ENCODE results near the gene SFT2D1. TPM values are rescaled to one million over a fixed set of nuclear protein-coding genes. Genes with fewer than 3 reads are reported as not detected.
A peak's percentile ranks its signal among the peaks of the same experiment; 100 is the strongest.

SFT2D1 gene
- total and polyA plus RNA-seq, 9 of the 15 experiments (the other 6 are each of a cell fraction or from before 2014, with no cell fraction given): 54.4 to 140 (median 74.6) TPM

GRCh38 chr6:166382500-166382932 is 40.2 kb upstream of the SFT2D1 start (continued):
- peak; percentile 89 for TF ChIP-seq ZBTB7A (IDR thresholded peaks at IDR 0.05; ENCODE audit: borderline replicate concordance, control insufficient read depth, low read depth, low read length)
- TF ChIP-seq PHF21A (IDR thresholded peaks at IDR 0.05; ENCODE audit: borderline replicate concordance, low read depth): 0 out of 2 replicates have a peak, but pooled peaks have one; percentile 9
- TF ChIP-seq TGIF2 (CRISPR knock-in tag; IDR thresholded peaks at IDR 0.05): peak; percentile 41; the same call in 1 of the 2 replicates
- no peak for TF ChIP-seq ZNF316 (IDR thresholded peaks at IDR 0.05)
- TF ChIP-seq PCBP1 (IDR thresholded peaks at IDR 0.05; ENCODE audit: low read depth, low read length, poor library complexity, severe bottlenecking): no peak
- 0 out of 2 replicates have a peak, but pooled peaks have one; percentile 69 for TF ChIP-seq RBM14 (IDR thresholded peaks at IDR 0.05; ENCODE audit: borderline replicate concordance, insufficient read depth, low read depth, low read length)
- TF ChIP-seq BRCA1 (IDR thresholded peaks at IDR 0.05): no peak
- 0 out of 2 replicates have a peak, but pooled peaks have one; percentile 61 for TF ChIP-seq BRCA1 (CRISPR knock-in tag; IDR thresholded peaks at IDR 0.05)
- no peak for TF ChIP-seq FUS (optimal IDR thresholded peaks at IDR 0.05; ENCODE audit: low read depth, low read length)
- no peak for TF ChIP-seq RFX7 (CRISPR knock-in tag; IDR thresholded peaks at IDR 0.05)
- peak; percentile 45; the same call in 1 of the 2 replicates for TF ChIP-seq ZNF12 (CRISPR knock-in tag; IDR thresholded peaks at IDR 0.05)
- no peak for TF ChIP-seq NR2F6 (CRISPR knock-in tag; IDR thresholded peaks at IDR 0.05)
- TF ChIP-seq PML (IDR thresholded peaks at IDR 0.05; ENCODE audit: low read length): peak; percentile 13; the same call in 1 of the 2 replicates
- TF ChIP-seq, protein P1, sequence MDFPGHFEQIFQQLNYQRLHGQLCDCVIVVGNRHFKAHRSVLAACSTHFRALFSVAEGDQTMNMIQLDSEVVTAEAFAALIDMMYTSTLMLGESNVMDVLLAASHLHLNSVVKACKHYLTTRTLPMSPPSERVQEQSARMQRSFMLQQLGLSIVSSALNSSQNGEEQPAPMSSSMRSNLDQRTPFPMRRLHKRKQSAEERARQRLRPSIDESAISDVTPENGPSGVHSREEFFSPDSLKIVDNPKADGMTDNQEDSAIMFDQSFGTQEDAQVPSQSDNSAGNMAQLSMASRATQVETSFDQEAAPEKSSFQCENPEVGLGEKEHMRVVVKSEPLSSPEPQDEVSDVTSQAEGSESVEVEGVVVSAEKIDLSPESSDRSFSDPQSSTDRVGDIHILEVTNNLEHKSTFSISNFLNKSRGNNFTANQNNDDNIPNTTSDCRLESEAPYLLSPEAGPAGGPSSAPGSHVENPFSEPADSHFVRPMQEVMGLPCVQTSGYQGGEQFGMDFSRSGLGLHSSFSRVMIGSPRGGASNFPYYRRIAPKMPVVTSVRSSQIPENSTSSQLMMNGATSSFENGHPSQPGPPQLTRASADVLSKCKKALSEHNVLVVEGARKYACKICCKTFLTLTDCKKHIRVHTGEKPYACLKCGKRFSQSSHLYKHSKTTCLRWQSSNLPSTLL (IDR thresholded peaks at IDR 0.05): peak; percentile 60; the same call in 1 of the 2 replicates
- TF ChIP-seq SUPT5H (IDR thresholded peaks at IDR 0.05): peak; percentile 83
- peak; percentile 59 for TF ChIP-seq GATAD2A (IDR thresholded peaks at IDR 0.05)
- no peak for TF ChIP-seq L3MBTL2 (IDR thresholded peaks at IDR 0.05)
